CD4-positive, alpha-beta T cell treated with Interleukin-15 for 1 hour (primary cell): Measurements from ENCODE around the gene PARD6G.
"Not testable (repeated sequence)": the region's sequence is repeated elsewhere in the genome, so short reads cannot be mapped to it uniquely, and the experiment has no call there.

ENCODE experiments used
- DNase-seq: peaks from one replicate; pipeline ENCODE4 v3.0.0-alpha.2; 2020

PARD6G gene

GRCh38 chr18:80241919-80242777, 5.2 kb downstream of the PARD6G start:
- no peak for DNase-seq

DNA sequence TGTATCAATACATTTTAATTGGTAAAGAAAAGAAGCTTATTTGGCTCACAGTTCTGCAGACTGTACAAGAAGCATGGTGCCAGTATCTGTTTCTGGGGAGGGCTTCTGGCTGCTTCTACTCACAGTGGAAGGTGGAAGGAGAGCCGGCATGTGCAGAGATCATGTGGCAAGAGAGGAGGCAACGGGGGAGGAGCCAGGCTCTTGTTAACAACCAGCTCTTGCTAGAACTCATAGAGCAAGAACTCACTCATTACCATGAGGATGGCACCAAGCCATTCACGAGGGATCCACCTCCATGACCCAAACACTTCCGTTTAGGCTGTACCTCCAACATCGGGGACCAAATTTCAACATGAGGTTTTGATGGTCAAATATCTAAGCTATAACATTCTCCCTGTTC, 7.5 kb downstream of the PARD6G start:
- DNase-seq, result no peak

- DNase-seq, result no peak
These were observed 8.6 kb downstream of the PARD6G start for GRCh38 chr18:80238651-80239260.

GRCh38 chr18:80237519-80237918, 9.8 kb downstream of the PARD6G start:
- not testable (repeated sequence) for DNase-seq

- no peak for DNase-seq
These were observed 12.9 kb downstream of the PARD6G start for GRCh38 chr18:80234398-80234797.

DNA sequence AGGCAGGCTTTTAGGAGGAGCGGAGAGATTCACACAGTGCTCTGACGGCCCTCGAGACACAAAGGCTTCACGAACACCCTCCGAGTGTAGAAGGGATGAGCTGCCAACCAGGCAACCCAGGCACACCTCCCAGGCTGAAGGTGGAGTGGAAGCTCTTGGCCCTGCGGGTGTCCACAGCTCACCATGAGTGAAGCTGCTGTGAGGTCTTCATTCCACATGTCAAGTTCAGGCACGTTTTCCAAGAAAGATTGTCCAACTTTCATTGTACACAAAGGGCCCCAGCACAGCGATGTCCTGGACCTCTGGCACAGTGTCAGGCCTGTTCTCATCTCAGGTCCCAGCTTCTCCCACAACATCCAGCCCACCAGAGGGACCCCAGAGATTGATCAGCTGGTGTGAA, 13.4 kb downstream of the PARD6G start:
- DNase-seq, result no peak

GRCh38 chr18:80233201-80233835, 14.0 kb downstream of the PARD6G start:
- no peak for DNase-seq

DNA sequence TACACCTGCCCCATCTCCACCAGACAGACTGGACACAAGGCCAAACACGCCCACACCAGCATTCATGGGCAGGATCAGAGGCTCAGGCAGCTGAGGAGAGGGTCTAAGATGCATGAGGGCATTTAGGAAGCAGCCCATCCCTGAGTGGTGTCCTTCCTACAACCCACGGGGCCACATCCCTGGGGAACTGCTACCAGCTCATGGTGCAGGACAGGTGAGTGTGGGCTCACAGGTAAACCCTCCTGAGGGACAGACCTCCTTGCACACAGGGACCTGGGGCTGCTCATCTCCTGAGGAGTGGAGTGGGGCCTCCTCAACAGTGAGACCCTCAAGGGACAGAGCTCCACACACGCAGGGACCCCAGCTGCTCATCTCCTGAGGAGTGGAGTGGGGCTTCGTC, 14.6 kb downstream of the PARD6G start:
- DNase-seq, result no peak

GRCh38 chr18:80232030-80232429, 15.3 kb downstream of the PARD6G start:
- no peak for DNase-seq

GRCh38 chr18:80231616-80232015, 15.7 kb downstream of the PARD6G start:
- DNase-seq, result no peak

DNA sequence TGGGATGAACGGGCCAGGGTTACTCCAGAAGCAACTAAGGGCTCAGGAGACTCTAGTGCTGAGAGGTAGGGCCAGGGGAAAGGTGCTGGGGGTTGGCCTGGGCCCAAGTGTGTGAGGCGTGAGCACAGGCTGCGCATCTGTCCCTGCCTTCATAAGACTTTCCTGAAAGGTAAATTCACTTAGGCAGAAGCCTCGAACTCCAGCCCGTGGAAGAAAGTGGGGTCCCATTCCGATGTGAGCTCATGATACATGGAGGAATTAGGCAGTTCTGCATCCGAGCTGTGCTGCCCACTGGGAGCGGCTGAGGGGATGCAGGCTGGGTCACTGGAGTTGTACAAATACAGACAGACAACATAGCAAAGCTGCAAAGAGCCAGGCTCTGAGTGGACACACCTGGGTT, 16.2 kb downstream of the PARD6G start:
- no peak for DNase-seq

GRCh38 chr18:80229766-80230745, 17.3 kb downstream of the PARD6G start:
- DNase-seq, result no peak

- no peak for DNase-seq
These were observed 18.0 kb downstream of the PARD6G start for GRCh38 chr18:80229363-80229762.

- DNase-seq, result no peak
These were observed 19.1 kb downstream of the PARD6G start for GRCh38 chr18:80228051-80228848.

GRCh38 chr18:80227472-80227871, 19.8 kb downstream of the PARD6G start:
- DNase-seq, result no peak

GRCh38 chr18:80225685-80226084, 21.6 kb downstream of the PARD6G start:
- DNase-seq, result no peak

- no peak for DNase-seq
These were observed 23.6 kb downstream of the PARD6G start for GRCh38 chr18:80223581-80224148.

GRCh38 chr18:80219488-80219887, 27.8 kb downstream of the PARD6G start:
- DNase-seq, result not testable (repeated sequence)

DNA sequence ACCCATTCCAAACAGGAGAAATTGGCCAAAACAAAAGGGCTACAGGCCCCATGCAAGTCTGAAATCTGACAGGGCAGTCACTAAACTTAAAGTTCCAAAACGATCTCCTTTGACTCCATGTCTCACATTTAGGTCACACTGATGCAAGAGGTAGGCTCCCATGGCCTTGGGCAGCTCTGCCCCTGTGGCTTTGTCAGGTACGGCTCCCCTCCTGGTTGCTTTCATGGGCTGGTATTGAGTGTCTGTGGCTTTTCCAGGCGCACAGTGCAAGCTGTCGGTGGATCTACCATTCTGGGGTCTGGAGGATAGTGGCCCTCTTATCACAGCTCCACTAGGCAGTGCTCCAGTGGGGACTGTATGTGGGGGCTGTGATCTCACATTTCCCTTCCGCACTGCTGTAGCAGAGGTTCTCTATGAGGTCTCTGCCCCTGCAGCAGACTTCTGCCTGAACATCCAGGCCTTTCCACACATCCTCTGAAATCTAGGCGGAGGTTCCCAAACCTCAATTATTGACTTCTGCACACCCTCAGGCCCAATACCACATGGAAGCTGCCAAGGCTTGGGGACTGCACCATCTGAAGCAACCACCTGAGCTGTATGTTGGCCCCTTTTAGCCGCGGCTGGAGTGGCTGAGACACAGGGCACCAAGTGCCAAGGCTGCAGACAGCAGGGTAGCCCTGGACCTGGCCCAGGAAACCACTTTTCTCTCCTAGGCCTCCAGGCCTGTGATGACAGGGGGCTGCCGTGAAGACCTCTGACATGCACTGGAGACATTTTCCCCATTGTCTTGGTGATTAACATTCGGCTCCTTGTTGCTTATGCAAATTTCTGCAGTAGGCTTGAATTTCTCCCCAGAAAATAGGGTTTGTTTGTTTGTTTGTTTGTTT, 28.7 kb downstream of the PARD6G start:
- no peak for DNase-seq

DNA sequence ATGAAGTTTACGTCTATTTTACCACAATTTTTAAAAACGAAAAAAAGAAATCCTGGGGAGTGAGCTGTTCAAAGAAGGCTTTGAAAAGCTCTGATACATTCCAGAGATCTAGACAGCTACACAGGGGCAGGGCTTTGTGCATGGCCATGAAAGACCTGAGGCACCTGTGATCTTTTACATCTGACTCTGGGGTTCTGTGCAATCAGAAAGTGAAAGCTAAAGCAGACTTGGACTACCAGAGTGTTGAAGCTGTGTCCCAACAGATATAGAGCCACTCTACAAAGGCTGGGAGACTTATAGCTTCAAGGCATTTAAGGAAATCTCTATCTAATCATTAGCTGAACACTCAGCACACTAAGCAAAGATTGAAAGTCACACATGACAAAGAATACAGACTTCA, 34.1 kb downstream of the PARD6G start:
- DNase-seq, result no peak
